ENCODE measurements around the gene ZNF414.

- TF ChIP-seq CTCF (IDR thresholded peaks at IDR 0.05), result no peak
- TF ChIP-seq POLR2AphosphoS5 (IDR thresholded peaks at IDR 0.05), result no peak
- no peak for TF ChIP-seq POLR2A (IDR thresholded peaks at IDR 0.05)
Observed at GRCh38 chr19:8461376-8461775, 52.6 kb downstream of the ZNF414 start.

Measured in suprapubic skin (tissue), 4 donors.